Stimulated activated CD4-positive, alpha-beta T cell treated with anti-CD3 and anti-CD28 coated beads, Interleukin-12 subunit alpha, Interleukin-12 subunit beta, amount 100 ng/mL, for 48 hours (primary cell): ENCODE measurements around the gene GOSR1.
"Not testable (repeated sequence)": the region's sequence is repeated elsewhere in the genome, so short reads cannot be mapped to it uniquely, and the experiment has no call there.

ENCODE experiments used
- DNase-seq, 3 donors: peaks; one replicate each; pipeline ENCODE4 v3.0.0-alpha.2; 2020; ENCODE audit warnings: low read depth in 2 of 3, low spot score in 1 of 3

Gene GOSR1

DNA sequence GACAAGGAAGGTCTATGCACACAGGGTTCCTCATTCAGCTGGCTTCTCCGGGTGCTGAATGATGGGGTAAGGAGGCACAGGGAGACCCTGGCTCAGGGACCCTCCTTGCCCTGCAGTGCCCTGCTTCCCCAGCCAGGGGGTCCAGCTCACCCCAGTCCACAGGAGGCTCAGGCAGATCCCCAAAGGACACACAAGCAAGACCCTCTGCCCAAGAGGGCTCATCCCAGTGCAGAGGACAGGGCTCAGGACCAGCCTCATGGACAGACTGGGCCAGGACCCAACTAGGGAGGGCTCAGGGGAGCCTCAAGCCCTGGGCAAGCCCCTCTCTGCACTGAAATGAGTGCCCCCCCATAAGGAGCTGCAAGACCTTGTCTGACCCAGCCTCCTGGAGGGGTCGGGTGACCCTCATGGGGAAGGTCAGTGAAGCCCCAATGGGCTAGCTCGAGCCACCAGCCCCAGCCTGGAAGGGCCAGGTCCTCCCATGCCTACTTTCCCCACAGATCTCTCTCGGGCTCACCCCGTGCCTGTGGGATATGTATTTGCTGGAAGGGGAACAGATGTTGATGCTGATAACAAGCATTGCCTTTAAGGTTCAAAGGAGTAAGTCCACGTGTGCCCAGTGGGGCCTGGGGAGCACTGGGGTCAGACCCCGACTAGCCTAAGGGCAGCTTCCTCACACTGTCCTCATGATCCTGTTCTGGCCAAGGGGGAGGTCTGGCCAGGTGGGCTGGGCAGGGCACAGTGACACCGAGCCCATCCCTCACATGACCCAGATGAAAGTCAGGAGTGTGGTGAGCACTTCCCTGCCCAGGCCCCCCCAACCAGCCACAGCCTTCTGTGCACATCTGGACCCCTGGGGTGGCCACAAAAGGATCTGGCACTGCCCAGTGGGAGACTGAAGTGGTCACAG is 83.2 kb downstream of the GOSR1 start:
- not testable (repeated sequence) for DNase-seq

DNA sequence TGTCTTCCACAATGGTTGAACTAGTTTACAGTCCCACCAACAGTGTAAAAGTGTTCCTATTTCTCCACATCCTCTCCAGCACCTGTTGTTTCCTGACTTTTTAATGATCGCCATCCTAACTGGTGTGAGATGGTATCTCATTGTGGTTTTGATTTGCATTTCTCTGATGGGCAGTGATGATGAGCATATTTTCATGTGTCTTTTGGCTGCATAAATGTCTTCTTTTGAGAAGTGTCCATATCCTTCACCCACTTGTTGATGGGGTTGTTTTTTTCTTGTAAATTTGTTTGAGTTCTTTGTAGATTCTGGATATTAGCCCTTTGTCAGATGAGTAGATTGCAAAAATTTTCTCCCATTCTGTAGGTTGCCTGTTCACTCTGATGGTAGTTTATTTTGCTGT is 84.6 kb downstream of the GOSR1 start:
- not testable (repeated sequence) for DNase-seq

DNA sequence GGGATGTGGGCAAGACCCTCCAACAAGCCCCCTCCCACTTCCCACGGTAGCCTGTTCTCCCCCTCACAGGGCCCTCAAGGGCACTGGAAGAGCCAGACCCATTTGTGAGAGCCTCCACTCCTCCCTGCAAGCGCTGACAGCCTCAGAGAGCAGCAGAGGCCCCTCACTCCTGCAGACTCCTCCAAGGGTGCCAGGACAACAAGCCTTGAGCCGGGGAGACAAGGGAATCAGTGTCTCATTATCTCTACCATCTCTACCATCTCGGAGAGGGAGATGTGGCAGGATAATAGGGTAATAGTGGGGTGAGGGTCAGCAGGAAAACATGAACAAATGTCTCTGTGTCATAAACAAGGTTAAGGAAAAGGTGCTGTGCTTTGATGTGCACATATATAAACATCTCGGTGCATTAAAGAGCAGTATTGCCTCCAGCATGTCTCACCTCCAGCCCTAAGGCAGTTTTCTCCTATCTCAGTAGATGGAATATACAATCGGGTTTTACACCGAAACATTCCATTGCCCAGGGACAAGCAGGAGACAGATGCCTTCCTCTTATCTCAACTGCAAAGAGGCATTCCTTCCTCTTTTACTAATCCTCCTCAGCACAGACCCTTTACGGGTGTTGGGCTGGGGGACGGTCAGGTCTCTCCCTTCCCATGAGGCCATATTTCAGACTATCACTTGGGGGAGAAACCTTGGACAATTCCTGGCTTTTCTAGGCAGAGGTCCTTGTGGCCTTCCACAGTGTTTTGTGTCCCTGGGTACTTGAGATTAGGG is 86.1 kb downstream of the GOSR1 start:
- not testable (repeated sequence) for DNase-seq

DNA sequence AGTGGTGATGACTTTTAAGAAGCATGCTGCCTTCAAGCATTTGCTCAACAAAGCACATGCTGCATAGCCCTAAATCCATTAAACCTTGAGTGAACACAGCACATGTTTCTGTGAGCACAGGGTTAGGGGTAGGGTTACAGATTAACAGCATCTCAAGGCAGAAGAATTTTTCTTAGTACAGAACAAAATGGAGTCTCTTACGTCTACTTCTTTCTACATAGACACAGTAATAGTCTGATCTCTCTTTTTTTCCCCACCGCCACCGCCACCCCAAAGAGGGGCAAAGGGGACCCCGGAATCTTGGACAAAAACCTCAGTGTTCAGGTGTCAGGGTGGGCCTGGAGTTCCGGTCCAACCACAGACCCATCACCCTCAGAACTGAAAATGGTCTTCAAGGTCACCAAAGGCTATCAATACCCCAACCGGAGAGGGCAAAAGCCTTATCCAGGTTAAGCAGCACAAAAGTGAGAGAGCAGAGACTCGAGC is 86.7 kb downstream of the GOSR1 start:
- DNase-seq, result not testable (repeated sequence)

DNA sequence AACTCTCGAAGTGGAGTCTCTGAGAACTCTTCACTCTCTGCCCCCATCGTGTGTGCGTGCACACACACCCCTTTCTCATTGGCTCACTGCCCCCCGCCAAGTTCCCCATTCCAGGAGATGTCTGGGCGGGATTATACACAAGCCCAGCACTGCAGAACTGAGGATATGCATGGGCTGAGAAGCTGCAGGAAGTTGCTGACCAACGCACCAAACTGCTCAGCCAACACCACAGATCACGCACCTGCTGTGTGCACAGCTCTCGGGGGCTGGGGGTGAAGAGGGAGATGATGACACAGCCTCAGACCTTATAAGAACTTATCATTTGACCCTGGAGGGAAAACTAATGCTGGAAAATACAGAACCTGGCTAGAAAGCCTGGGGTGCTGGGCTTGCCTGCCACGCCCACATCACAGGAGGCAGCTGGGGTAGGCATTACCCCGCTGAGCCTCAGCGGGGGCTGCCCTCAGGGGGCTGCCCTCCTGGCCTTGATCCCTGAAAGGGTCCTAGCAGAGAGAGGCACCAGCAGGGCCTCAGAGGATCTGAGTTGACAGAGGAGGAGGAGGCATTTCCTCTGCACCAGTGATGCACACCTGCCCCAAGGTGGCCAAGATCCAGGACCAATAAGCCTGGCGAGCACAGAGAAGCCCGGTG is 87.3 kb downstream of the GOSR1 start:
- DNase-seq, result not testable (repeated sequence)

DNA sequence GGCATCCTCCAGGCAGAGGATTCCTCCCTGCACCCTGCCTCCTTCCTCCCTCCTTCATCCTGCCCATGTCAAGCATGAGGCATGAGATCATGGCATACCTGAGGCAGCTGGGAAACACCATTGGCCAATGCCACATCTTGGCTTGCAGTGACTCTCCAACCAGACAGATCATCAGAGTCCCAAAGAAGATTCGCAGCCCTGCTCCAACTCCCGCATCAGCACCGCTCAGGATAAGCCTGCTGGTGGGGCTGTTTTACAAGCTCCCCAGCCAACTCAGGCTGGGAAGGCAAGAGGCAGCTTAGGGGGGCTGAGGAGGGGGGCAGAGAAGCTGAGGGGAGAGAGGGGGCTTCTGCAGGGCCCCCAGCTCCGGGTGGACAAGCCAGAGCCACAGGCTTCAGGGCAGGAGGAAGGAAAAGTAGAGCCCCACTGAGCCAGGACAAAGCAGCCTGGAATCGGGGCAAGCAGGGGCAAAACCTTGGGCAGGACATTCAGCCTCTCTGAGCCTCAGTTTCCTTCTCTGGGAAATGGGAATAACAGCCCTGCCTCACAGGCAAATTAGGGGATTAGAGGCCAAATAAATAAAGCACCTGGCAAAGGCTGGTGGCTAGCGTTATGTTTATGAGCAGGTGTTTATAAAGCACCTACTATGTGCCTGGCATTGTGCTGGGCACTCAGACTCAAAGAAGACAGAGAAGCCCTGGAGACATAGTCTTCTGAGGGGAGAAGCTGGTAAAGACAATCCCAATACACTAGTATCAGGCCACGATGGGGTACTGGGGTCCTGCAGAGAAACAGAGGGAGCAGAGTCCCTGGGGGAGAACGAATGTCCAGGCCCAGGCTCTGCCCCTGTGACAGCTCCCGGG is 88.1 kb downstream of the GOSR1 start:
- DNase-seq, result no peak

DNA sequence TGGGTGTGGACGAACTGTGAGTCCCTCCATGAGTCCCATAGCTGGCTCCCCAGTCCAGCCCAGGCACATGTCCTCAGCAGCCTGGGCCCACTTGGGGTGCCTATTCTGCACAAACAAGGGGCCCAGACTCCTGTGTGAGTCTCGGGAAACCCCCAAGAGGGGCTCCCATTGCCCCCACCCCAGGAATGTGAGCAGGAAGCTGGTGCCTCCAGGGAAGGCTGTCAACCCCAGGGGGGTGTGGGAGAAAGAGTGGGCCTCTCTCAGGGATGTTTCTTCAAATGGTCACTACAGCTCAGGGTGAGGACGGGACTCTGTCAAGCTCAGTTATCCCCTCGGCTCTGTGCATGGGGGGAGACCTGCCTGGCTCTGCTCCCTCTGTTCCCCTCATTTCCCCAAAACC is 88.9 kb downstream of the GOSR1 start:
- DNase-seq, result not testable (repeated sequence)

DNA sequence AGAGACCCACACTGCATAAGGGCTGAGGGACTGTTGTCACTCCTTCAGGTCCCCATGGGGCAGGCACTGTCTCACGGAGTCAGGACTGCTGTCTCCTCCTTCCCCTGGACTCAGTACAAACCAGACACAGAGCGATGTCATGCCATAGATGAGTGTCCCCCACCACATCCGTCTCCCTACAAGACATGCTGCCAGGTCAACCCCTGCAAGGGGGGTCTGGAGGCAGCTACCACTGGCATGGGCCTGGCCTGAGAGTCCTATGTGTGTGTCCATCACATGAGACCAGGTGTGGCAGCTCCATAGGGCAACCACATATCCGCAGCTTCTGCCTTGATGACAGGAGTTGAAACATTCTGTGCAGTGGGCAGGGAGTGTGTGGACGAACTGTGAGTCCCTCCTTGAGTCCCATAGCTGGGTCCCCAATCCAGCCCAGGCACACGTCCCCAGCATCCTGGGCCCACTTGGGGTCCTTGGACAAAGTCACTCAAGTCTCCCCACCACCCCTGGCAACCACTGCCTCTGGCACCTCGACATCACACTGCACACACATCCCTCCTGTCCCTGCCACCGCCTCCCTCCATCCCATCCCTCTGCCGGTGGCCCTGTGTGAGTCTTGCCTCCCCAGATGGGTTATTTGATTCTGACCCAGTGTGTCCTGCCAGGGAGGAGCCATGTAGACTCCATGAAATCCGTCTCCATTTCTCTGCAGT is 89.5 kb downstream of the GOSR1 start:
- not testable (repeated sequence) for DNase-seq

DNA sequence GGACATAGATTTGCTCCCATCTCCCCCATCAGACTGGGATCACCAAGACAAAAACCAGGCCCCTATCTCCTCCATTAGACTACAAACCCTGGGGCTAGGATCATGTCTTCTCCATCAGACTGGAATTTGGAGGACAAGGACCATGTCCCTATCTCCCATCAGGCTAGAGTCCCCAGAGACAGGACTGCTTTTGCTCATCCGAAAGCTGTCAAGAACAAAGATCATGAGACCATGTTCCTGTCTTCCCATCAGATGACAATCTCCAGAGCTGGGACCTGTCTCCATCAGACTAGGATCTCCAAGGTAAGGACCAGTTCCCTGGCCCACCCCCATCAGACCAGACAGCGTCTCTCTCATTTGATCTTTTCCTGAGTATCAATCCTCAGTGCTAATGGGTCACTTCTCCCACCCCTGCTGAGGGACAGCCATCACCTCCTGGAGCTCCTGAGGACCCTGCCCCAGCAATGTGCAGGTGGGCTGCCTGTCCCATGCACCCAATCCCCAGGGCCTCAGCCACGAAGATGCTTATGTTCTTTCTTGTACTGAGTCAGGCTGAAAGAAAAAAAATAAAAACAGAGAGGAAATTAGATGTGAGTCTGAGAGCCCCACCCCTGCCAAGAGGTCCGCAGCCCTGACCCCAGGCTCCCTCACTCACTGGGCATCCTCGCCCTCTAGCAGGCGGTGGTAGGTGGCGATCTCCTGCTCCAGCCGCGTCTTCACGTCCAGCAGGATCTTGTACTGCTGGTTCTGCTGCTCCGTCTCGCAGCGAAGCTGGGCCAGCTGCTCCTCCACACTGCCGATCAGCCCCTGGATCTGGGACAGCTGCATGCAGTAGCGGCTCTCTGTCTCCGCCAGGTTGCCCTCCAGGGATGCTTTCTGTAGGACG is 90.3 kb downstream of the GOSR1 start:
- DNase-seq, result no peak

DNA sequence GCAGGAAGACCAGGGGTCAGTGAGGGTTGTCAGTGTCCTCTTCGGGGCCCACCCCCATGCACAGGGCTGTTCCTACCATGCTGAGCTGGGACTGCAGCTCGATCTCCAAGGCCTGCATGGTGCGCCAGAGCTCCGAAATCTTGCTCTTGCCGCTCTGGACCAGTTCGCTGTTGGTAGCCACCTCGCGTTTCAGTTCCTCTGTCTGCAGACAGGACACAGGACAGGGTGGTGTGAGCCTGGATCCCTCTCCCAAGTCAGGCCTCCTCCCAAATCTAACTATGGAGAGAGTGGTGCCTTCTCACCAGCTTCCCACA is 90.9 kb downstream of the GOSR1 start:
- DNase-seq, result no peak

DNA sequence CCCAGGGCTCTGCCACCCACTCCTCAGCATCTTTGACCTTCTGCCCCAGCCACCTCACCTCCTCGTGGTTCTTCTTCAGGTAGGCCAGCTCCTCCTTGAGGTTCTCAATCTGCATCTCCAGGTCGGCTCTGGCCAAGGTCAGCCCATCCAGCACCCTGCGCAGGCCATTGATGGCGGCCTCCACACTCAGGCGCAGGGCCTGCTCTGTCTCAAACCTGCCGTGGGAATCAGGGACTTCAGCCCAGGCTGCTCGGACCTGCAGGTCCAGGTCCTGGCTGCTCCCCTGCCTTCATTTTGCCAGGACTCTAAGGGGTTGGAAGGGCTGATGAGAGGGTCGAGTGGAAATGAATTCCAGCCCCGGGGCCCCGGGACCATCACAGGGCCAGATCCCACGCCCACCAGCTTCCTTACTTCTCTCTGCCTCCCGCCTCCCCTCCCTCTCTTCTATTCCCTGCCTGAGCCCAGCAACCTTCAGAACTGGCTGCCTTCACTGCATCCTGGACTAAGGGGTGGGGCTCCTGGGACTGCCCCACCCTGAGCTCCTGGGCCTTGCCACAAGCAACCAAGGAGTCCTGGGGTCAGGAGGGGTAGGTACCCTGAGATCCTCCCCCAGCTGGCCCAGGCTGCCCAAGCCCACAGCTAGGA is 92.4 kb downstream of the GOSR1 start:
- DNase-seq, result not testable (repeated sequence)

DNA sequence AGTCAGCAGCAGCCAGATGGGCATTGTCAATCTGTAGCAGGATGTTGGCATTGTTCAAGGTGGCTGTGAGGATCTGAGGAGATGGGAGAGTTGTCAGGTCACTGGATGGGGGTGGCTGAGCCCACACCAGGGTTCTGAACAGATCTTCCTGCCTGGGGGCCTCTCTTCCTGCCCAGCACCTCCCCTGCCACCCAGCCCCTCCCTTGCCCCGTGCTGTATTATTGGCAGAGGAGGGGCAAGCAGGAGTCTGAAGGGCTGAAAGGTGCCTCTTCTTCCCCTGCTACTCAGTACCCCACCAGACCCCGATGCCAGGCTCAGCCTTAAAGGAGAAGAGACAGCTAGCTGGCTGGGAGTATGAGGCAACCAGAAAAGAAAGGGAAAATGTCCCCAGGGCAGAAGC is 93.0 kb downstream of the GOSR1 start:
- no peak for DNase-seq

DNA sequence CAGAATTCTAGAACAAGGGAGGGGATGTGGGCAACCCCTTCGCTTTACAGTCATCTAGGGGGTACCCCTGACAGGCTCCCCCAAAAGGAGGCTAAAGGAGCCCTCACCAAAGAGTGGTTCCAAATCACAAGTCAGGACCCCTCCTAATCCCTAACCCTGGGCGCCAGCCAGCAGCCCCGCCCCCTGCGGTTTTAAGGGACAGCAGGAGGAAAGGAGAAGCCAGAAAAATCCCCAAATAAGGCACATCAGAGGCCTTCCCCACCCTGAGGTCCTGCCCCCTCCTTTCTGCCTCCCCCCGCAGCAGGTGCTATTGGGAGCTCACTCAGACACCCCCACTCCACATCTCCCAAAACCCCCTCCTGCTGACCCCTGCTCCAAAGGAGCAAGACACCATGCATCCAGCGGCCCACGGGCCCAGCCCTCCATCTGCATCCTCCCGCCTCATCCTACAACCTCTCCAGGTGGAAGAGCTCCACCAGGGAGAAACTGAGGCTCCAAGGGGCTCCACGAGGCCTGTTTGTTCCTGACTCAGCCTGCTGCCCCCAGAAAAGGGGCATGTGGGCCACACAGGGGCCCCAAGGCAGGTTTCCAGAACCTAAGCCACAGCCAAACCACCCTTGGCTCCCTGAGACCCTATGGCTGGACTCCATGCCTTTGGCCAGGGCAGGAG is 93.5 kb downstream of the GOSR1 start:
- no peak for DNase-seq

DNA sequence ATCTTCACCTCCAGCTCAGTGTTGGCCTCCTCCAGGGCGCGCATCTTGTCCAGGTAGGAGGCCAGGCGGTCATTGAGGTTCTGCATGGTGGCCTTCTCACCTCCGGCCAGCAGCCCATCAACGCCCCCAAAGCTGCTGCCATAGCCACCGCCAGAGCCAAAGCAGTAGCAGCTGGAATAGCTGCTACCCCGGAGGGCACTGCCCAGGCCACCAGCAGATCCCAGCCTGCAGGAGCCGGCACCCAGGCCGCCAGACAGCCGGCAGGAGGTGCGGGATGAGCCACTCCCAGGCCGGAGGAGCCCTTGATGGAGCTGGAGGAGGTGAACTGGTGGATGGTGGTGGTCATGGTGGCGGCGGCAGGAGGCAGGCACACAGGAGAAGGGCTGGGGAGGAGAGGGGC is 94.2 kb downstream of the GOSR1 start:
- DNase-seq, result not testable (repeated sequence)

DNA sequence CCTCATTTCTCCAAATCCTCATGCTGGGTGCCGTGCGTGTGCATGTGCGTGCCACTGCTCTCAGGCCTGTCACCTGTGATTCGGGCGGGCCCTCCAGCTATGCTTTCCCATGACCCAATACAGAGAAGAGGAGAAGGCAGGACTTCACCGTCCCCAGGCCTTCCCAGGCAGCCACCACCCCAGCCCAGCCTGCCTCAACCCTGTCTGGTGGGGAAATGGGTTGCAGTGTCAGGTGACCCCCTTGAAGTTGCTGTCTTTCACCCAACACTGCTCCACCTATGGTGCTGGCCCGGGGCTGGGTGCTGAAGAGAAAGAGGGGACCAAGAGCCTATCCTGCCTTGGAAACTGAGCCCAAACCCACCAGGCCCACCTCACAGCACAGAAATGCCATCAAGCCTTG is 94.7 kb downstream of the GOSR1 start:
- DNase-seq, result no peak

DNA sequence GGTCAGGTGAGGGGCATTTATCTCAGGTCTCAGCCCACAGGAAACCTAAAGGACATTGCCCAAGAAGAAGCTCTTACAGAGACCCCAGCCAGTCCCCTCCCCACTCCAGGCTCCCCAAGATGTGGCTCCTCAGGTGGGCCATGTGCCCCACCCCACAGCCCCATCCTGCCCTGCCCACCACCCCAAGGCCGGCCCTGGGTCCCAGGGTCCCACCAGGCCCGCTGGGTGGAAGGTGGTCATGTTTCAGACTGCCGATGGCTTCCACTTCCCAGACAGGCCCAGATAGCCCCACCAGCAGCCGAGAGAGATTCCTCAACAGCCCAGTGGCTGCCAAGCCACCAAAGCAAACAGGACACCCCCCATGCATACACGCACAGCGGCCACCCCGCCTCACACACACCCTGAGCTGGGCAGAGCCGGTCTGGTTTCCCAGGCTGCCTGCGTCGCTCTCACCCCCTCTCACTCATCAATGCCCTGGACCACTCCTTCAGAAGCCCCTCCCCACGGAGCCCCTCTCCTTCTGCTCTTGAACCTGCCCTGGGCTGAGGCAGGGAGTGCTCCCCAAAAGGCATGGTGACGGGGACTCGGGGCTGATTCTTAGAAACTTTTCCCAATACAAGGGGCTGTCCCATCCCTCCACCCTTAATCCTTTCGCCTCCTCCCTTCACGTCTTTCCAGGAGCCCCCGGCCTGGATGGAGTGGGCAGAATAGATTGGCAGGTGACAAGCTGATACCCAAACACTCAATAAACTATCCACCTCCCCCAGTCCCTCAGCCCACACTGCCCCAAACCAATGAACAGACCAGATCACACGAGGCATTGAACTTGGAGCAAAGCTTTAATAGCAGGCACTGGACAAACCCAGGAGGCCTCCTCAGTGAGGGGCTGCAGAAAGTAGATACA is 95.7 kb downstream of the GOSR1 start:
- DNase-seq, result not testable (repeated sequence)

DNA sequence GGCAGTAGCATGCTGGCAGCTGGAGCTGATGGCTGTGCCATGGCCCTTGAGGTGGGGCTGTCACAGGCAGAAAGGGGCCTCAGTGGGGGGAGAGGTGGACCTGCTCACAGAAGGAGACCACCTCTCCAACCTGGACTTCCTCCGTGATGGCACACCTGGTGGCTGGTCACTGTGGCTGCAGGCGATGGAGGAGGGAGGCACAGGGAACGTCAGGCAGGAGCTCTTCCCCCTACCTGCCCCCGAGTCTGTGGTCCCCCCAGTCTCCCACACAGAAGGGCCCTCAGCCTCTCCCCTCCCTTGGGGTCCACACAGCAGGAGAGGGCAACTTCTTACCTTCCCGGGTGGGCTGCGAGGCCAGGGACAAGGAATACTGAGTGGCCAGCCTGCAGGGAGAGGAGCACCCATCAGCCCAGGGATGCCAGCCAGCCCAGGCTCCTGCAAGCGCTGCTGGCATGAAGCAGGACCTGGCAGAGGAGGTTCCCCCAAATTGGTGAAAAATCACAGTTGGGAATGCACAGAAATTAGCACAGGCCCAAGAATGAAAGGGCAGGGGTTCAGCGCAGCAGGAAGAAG is 96.5 kb downstream of the GOSR1 start:
- no peak for DNase-seq
